T-helper 1 cell treated with Interleukin-12 subunit alpha and Interleukin-12 subunit beta and Interleukin-4 antibody, amounts not matched to agents 30 μg/mL and 1 μg/mL, for 36 hours (primary cell): ENCODE data around the gene PTPRN2.

Source experiments
- H3K27ac Mint-ChIP-seq: one replicate; pipeline ENCODE4 v1.8.0; 2021; ENCODE audit warnings: mild to moderate bottlenecking, mixed read lengths
- H3K27me3 Mint-ChIP-seq: one replicate; pipeline ENCODE4 v1.8.0; 2021; ENCODE audit warnings: low read depth, mixed read lengths
- H3K36me3 Mint-ChIP-seq: one replicate; pipeline ENCODE4 v1.8.0; 2021; ENCODE audit warnings: low read depth, mixed read lengths
- H3K4me1 Mint-ChIP-seq: one replicate; pipeline ENCODE4 v1.8.0; 2021; ENCODE audit warnings: low read depth, mixed read lengths
- H3K4me3 Mint-ChIP-seq: one replicate; pipeline ENCODE4 v1.8.0; 2021; ENCODE audit warnings: mild to moderate bottlenecking, moderate library complexity, mixed read lengths
- H3K9me3 Mint-ChIP-seq: one replicate; pipeline ENCODE4 v1.8.0; 2021; ENCODE audit warnings: mixed read lengths

The PTPRN2 gene

GRCh38 chr7:157721468-157722136 lies 866.0 kb downstream of the PTPRN2 start:
- Mint-ChIP-seq H3K4me1 (no peaks in the 10 kb centered on the region), H3K9me3 (no peaks in the 10 kb centered on the region), H3K27me3 (no peaks in the 10 kb centered on the region), H3K4me3 (no peak overlapping the region), H3K27ac (no peak overlapping the region), H3K36me3 (no peaks in the 10 kb centered on the region)

GRCh38 chr7:157719705-157720655 lies 867.6 kb downstream of the PTPRN2 start:
- Mint-ChIP-seq H3K4me1 (no peaks in the 10 kb centered on the region), H3K9me3 (no peaks in the 10 kb centered on the region), H3K4me3 (no peak overlapping the region), H3K36me3 (no peaks in the 10 kb centered on the region), H3K27ac (no peak overlapping the region), H3K27me3 (no peaks in the 10 kb centered on the region)

- Mint-ChIP-seq H3K9me3 (no peaks in the 10 kb centered on the region), H3K27ac (no peak overlapping the region), H3K4me1 (no peaks in the 10 kb centered on the region), H3K4me3 (no peak overlapping the region), H3K27me3 (no peaks in the 10 kb centered on the region), H3K36me3 (no peaks in the 10 kb centered on the region)
Measured at GRCh38 chr7:157719008-157719682, 868.5 kb downstream of the PTPRN2 start.

DNA sequence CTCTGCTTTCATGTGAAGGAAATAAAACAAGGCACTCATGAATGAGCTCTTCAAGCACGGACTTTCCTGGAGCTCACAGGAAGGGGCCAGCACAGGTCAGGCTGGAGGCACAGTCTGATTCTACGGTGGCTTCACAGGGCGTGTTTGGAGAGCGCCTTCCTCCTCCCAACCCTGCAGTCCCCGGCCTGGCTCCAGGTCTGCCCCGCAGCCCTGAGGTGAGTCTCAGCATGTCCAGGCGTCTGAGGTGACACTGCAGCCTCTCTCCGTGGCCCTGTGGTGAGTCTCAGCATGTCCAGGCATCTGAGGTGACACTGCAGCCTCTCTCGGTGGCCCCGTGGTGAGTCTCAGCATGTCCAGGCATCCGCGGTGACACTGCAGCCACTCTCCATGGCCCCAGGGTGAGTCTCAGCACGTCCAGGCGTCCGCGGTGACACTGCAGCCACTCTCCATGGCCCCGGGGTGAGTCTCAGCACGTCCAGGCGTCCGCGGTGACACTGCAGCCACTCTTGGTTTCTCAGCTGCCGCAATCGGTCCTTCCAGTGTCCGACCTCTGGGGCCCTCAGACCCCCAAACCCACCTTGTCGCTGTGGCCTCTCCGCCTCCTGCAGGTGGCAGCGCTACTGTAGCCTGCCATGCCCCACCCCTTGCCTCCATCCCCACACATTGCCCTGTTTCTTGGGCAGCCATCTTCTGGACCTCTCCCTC lies 869.2 kb downstream of the PTPRN2 start:
- Mint-ChIP-seq H3K36me3 (no peaks in the 10 kb centered on the region), H3K4me3 (no peak overlapping the region), H3K27me3 (no peaks in the 10 kb centered on the region), H3K27ac (no peak overlapping the region), H3K9me3 (no peaks in the 10 kb centered on the region), H3K4me1 (no peaks in the 10 kb centered on the region)

- H3K4me3 Mint-ChIP-seq: no peak overlapping the region
Measured at GRCh38 chr7:157717211-157718174, 870.1 kb downstream of the PTPRN2 start.

DNA sequence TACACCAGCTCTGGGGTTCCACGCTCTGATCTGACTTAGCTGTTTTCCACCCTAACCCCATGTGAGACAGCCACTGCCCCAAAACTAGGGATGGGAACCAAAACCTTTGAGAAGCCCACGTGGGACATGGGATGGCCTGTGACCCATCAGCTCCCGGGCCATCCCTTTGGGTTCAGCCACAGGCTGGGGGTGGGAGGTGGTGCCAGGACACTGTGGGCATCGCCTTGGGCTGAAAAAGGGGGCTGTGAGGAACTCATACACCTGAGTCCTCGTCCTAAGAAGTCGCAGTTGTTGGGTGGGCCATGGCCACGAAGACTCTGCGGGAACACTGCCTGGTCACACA lies 871.7 kb downstream of the PTPRN2 start:
- Mint-ChIP-seq H3K27me3 (no peaks in the 10 kb centered on the region), H3K4me1 (no peaks in the 10 kb centered on the region), H3K36me3 (no peaks in the 10 kb centered on the region), H3K9me3 (no peaks in the 10 kb centered on the region), H3K4me3 (no peak overlapping the region), H3K27ac (no peak overlapping the region)

More at GRCh38 chr7:157717211-157718174, 870.1 kb downstream of the PTPRN2 start:
- no peaks in the 10 kb centered on the region for H3K36me3 Mint-ChIP-seq
- H3K27me3 Mint-ChIP-seq: no peaks in the 10 kb centered on the region
- no peak overlapping the region for H3K27ac Mint-ChIP-seq
- no peaks in the 10 kb centered on the region for H3K9me3 Mint-ChIP-seq
- H3K4me1 Mint-ChIP-seq: no peaks in the 10 kb centered on the region

GRCh38 chr7:157715071-157715937 lies 872.3 kb downstream of the PTPRN2 start:
- Mint-ChIP-seq H3K36me3 (no peaks in the 10 kb centered on the region), H3K27ac (no peak overlapping the region)

GRCh38 chr7:157714166-157715070 lies 873.2 kb downstream of the PTPRN2 start:
- Mint-ChIP-seq H3K27me3 (no peaks in the 10 kb centered on the region), H3K9me3 (no peaks in the 10 kb centered on the region), H3K4me1 (no peaks in the 10 kb centered on the region), H3K27ac (no peak overlapping the region), H3K36me3 (no peaks in the 10 kb centered on the region), H3K4me3 (no peak overlapping the region)

More at GRCh38 chr7:157715071-157715937, 872.3 kb downstream of the PTPRN2 start:
- Mint-ChIP-seq H3K9me3 (no peaks in the 10 kb centered on the region), H3K4me1 (no peaks in the 10 kb centered on the region), H3K27me3 (no peaks in the 10 kb centered on the region), H3K4me3 (no peak overlapping the region)

GRCh38 chr7:157713591-157713990 lies 874.0 kb downstream of the PTPRN2 start:
- Mint-ChIP-seq H3K36me3 (no peaks in the 10 kb centered on the region), H3K4me3 (no peak overlapping the region), H3K27ac (no peak overlapping the region), H3K9me3 (no peaks in the 10 kb centered on the region), H3K4me1 (no peaks in the 10 kb centered on the region), H3K27me3 (no peaks in the 10 kb centered on the region)

DNA sequence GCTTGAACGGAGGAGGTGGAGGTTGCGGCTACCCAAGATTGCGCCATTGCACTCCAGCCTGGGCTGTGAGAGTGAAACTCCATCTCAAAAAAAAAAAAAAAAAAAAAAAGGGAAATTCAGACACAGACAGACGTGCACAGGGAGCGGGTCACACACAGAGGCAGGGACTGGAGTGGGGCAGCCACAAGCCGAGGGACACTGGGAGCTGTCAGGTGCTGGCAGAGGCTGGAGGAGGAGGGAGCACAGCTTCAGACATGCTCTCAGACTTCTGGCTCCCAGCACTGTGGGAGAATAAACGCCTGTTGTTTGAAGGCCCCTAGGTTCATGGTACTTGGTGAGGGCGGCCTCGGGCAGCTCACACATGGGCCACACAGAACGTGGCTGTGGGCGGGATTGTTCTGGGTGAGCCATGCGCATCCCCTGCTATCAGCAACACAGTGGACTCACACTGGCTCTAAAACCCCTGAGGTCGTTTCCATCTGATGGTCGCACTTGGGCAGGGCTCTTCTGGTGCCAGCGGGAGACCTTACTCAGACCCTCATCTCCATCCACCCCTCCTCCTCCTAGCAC lies 874.9 kb downstream of the PTPRN2 start:
- Mint-ChIP-seq H3K36me3 (no peaks in the 10 kb centered on the region), H3K27ac (no peak overlapping the region)

GRCh38 chr7:157711353-157711888 lies 876.2 kb downstream of the PTPRN2 start:
- Mint-ChIP-seq H3K4me1 (no peaks in the 10 kb centered on the region), H3K27me3 (no peaks in the 10 kb centered on the region), H3K27ac (no peak overlapping the region), H3K36me3 (no peaks in the 10 kb centered on the region), H3K4me3 (no peak overlapping the region), H3K9me3 (no peaks in the 10 kb centered on the region)

More for the DNA sequence above, 874.9 kb downstream of the PTPRN2 start:
- no peak overlapping the region for H3K4me3 Mint-ChIP-seq
- H3K4me1 Mint-ChIP-seq: no peaks in the 10 kb centered on the region
- no peaks in the 10 kb centered on the region for H3K9me3 Mint-ChIP-seq
- H3K27me3 Mint-ChIP-seq: no peaks in the 10 kb centered on the region
